Breast epithelium (tissue), 4 donors: ENCODE measurements around the gene CMTM3. TPM values are rescaled to one million over a fixed set of nuclear protein-coding genes. Genes with fewer than 3 reads are reported as not detected.
"Not testable (repeated sequence)": the region's sequence is repeated elsewhere in the genome, so short reads cannot be mapped to it uniquely, and the experiment has no call there.

ENCODE experiments used
- DNase-seq, 2 donors: peaks; one replicate each; pipeline ENCODE4 v3.0.0-alpha.2; 2019; ENCODE audit warnings: low spot score in 2 of 2
- H3K27ac ChIP-seq, 2 donors: fragments of 200-600 bp; sonication (generic) in 1 of 2; one replicate each; pipeline ENCODE4 v1.5.1; 2016 to 2019; ENCODE audit warnings: mild to moderate bottlenecking in 1 of 2
- H3K27me3 ChIP-seq, 2 donors: fragments of 200-600 bp; sonication (generic) in 1 of 2; one replicate each; pipeline versions ENCODE4 v1.5.1 to v1.6.0; 2017 to 2019; ENCODE audit warnings: control low read depth in 1 of 2, mild to moderate bottlenecking in 1 of 2
- H3K36me3 ChIP-seq: fragments of 200-600 bp; one replicate; pipeline ENCODE4 v1.5.1; 2019
- H3K4me1 ChIP-seq, 2 donors: fragments of 200-600 bp; sonication (generic); one replicate each; pipeline ENCODE4 v1.5.1; 2016 to 2019; ENCODE audit warnings: control low read depth in 1 of 2
- H3K4me3 ChIP-seq, 3 donors: fragments of 200-600 bp; sonication (generic); 1 replicate in 2 of 3; 2 replicates in 1 of 3; pipeline ENCODE4 v1.5.1; 2016 to 2019; ENCODE audit warnings: mild to moderate bottlenecking in 3 of 3, moderate library complexity in 2 of 3
- H3K9me3 ChIP-seq, 2 donors: fragments of 200-600 bp; sonication (generic) in 1 of 2; one replicate each; pipeline ENCODE4 v1.5.1; 2016 to 2019; ENCODE audit warnings: control low read depth in 1 of 2
- CTCF ChIP-seq, 3 donors: fragments of 450-650 bp; IDR thresholded peaks; one replicate each; pipeline ENCODE4 v1.5.1; 2016 to 2017; ENCODE audit warnings: antibody characterized with exemption in 3 of 3, mild to moderate bottlenecking in 3 of 3, moderate library complexity in 3 of 3
- POLR2A ChIP-seq: fragments of 450-650 bp; IDR thresholded peaks from one replicate; pipeline ENCODE4 v1.6.1; 2016; ENCODE audit warnings: antibody characterized with exemption, mild to moderate bottlenecking, moderate library complexity
- POLR2AphosphoS5 ChIP-seq, 3 donors: sonication (generic); formaldehyde crosslinking; IDR thresholded peaks; one replicate each; pipeline ENCODE4 v1.6.1; 2017; ENCODE audit warnings: antibody characterized with exemption in 3 of 3
- intact Hi-C: fragments of 100-400 bp; cut with DNase I; formaldehyde crosslinking; loops from one replicate; pipeline ENCODE4 v1.15.1; 2023; ENCODE audit warnings: low total_unique reads
- total RNA-seq, 3 donors: library from RNA; depleted of rRNA; stranded (reverse); fragments of >200 nt; gene quantifications; one replicate each; pipeline ENCODE4 v1.1.0, GENCODE V29; 2016

The CMTM3 gene
- total RNA-seq, 3 donors from 2014 or later = 19.5 to 54.9 (median 25.2) TPM

GRCh38 chr16:66629856-66630255 lies 25.4 kb downstream of the CMTM3 start:
- Histone ChIP-seq H3K4me3 (no peak overlapping the region), H3K9me3 (no peaks in the 10 kb centered on the region), H3K4me1 (no peaks in the 10 kb centered on the region), H3K36me3 (no peaks in the 10 kb centered on the region), H3K27ac (no peak overlapping the region), H3K27me3 (no peaks in the 10 kb centered on the region)
- intact Hi-C loops = no loop called here
- no peak for TF ChIP-seq POLR2A
- no peak for TF ChIP-seq POLR2AphosphoS5 (IDR thresholded peaks at IDR 0.05)
- TF ChIP-seq CTCF (IDR thresholded peaks at IDR 0.05) = no peak
- no peak for DNase-seq

- H3K36me3 ChIP-seq, H3K27ac ChIP-seq, intact Hi-C loops, H3K4me3 ChIP-seq, DNase-seq, H3K27me3 ChIP-seq, H3K9me3 ChIP-seq, H3K4me1 ChIP-seq: not testable (repeated sequence)
Measured at GRCh38 chr16:66630561-66631260, 26.2 kb downstream of the CMTM3 start.

GRCh38 chr16:66631558-66631957 lies 27.1 kb downstream of the CMTM3 start:
- H3K27ac ChIP-seq, DNase-seq, intact Hi-C loops, H3K9me3 ChIP-seq, H3K27me3 ChIP-seq, H3K4me1 ChIP-seq, H3K4me3 ChIP-seq, H3K36me3 ChIP-seq: not testable (repeated sequence)

GRCh38 chr16:66634527-66635196 lies 30.2 kb downstream of the CMTM3 start:
- H3K4me3 ChIP-seq = no peak overlapping the region
- no peak for TF ChIP-seq POLR2A
- TF ChIP-seq POLR2AphosphoS5 (IDR thresholded peaks at IDR 0.05) = no peak
- no peak for TF ChIP-seq CTCF (IDR thresholded peaks at IDR 0.05)
- DNase-seq = no peak
- intact Hi-C loops = no loop called here
- H3K4me1 ChIP-seq = no peaks in the 10 kb centered on the region
- no peak overlapping the region for H3K27ac ChIP-seq
- no peaks in the 10 kb centered on the region for H3K27me3 ChIP-seq
- no peaks in the 10 kb centered on the region for H3K36me3 ChIP-seq
- no peaks in the 10 kb centered on the region for H3K9me3 ChIP-seq

- Histone ChIP-seq H3K9me3 (no peaks in the 10 kb centered on the region), H3K27me3 (no peaks in the 10 kb centered on the region), H3K27ac (no peak overlapping the region), H3K36me3 (no peaks in the 10 kb centered on the region), H3K4me3 (no peak overlapping the region), H3K4me1 (no peaks in the 10 kb centered on the region)
- DNase-seq = no peak
- no peak for TF ChIP-seq POLR2A
- no peak for TF ChIP-seq POLR2AphosphoS5 (IDR thresholded peaks at IDR 0.05)
- no peak for TF ChIP-seq CTCF (IDR thresholded peaks at IDR 0.05)
- intact Hi-C loops = no loop called here
Measured at GRCh38 chr16:66635406-66635805, 30.9 kb downstream of the CMTM3 start.

- Histone ChIP-seq H3K27ac (no peak overlapping the region), H3K4me1 (no peaks in the 10 kb centered on the region), H3K36me3 (no peaks in the 10 kb centered on the region), H3K4me3 (no peak overlapping the region), H3K27me3 (no peaks in the 10 kb centered on the region), H3K9me3 (no peaks in the 10 kb centered on the region)
- no peak for DNase-seq
- intact Hi-C loops = no loop called here
- no peak for TF ChIP-seq POLR2A
- no peak for TF ChIP-seq POLR2AphosphoS5 (IDR thresholded peaks at IDR 0.05)
- TF ChIP-seq CTCF (IDR thresholded peaks at IDR 0.05) = no peak
Measured at GRCh38 chr16:66636199-66636598, 31.7 kb downstream of the CMTM3 start.
